LNCaP clone FGC (cell line): ENCODE measurements around the gene ATP11B.

Experiments
- DNase-seq: peaks from one replicate; pipeline ENCODE4 v3.0.0-alpha.2; 2011; ENCODE audit warnings: low read depth
- H3K4me3 ChIP-seq: 2 replicates; pipeline ENCODE4 v1.5.1; 2011; ENCODE audit warnings: mild to moderate bottlenecking, low read depth, low read length, control low read depth
- TF ChIP-seq, protein P1 (sequence below): IDR thresholded peaks from 2 replicates; pipeline ENCODE4 v1.5.1; 2012; ENCODE audit warnings: mild to moderate bottlenecking; ENCODE audit not compliant: control insufficient read depth, insufficient read depth; ENCODE audit errors: extremely low read depth

The ATP11B gene

DNA sequence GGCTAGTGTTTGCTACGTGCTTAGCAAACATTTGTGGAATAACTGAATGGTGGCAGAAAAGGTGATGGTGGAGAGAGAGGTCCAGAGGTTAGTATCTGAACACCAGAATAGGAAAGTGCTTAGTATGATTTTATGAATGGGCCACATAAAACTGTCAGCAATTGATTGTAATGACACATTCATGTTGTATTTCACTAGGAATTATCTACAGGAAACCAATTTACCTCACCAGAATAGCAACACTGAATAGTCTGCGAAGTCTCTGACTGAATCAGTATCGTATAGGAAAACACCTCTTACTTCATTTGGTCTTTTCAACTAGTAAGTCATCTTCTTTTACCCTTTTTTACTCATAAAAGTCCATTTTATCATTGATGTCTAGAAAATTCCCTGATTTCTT lies 8.2 kb upstream of the ATP11B start:
- TF ChIP-seq, protein P1, sequence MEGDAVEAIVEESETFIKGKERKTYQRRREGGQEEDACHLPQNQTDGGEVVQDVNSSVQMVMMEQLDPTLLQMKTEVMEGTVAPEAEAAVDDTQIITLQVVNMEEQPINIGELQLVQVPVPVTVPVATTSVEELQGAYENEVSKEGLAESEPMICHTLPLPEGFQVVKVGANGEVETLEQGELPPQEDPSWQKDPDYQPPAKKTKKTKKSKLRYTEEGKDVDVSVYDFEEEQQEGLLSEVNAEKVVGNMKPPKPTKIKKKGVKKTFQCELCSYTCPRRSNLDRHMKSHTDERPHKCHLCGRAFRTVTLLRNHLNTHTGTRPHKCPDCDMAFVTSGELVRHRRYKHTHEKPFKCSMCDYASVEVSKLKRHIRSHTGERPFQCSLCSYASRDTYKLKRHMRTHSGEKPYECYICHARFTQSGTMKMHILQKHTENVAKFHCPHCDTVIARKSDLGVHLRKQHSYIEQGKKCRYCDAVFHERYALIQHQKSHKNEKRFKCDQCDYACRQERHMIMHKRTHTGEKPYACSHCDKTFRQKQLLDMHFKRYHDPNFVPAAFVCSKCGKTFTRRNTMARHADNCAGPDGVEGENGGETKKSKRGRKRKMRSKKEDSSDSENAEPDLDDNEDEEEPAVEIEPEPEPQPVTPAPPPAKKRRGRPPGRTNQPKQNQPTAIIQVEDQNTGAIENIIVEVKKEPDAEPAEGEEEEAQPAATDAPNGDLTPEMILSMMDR = no peak
- H3K4me3 ChIP-seq = no peak overlapping the region
- no peak for DNase-seq

DNA sequence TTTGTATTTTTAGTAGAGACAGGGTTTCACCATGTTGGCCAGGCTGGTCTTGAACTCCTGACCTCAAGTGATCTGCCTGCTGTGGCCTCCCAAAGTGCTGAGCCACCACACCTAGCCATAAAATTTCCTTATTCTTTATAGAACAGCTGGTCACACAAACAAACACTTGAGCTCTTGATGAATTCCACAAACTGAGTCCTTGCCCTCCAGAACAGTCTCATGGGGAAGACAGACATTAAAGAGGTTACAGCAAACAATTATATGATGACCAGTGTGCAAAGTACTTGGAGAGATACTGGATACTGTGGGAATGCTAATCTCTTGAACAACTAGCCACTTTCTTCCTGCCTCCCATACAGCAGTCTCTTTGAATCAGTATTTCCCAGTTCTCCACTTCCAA lies 7.5 kb upstream of the ATP11B start:
- TF ChIP-seq, protein P1 = no peak
- no peak for DNase-seq
- no peak overlapping the region for H3K4me3 ChIP-seq

- H3K4me3 ChIP-seq = no peak overlapping the region
- no peak for DNase-seq
Observed at GRCh38 chr3:182786564-182787196, 6.6 kb upstream of the ATP11B start.

GRCh38 chr3:182787302-182788036 lies 5.8 kb upstream of the ATP11B start:
- TF ChIP-seq, protein P1 = no peak
- no peak for DNase-seq

More at GRCh38 chr3:182786564-182787196, 6.6 kb upstream of the ATP11B start:
- TF ChIP-seq, protein P1 = no peak

GRCh38 chr3:182789371-182789770 lies 3.9 kb upstream of the ATP11B start:
- DNase-seq = no peak
- H3K4me3 ChIP-seq = no peak overlapping the region
- TF ChIP-seq, protein P1 = no peak

More at GRCh38 chr3:182787302-182788036, 5.8 kb upstream of the ATP11B start:
- H3K4me3 ChIP-seq = no peak overlapping the region

DNA sequence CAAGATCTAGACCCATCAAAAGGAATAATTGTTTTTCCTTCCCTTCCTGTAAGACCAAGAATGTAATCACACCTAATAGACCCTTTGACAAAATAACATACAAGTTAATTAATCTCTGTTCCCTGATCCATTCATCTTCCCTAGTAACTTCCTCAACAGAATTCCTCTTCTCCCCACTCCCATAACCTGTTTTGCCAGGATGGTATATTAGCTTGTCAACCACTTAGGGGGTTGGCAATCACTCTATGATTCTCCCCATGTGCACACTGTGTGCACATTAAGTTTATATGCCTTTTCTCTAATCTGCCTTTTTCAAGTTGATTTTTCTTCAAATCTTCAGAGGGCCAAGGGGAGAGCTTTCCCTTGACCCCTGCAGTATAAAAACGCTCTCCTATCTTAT lies 2.7 kb upstream of the ATP11B start:
- no peak overlapping the region for H3K4me3 ChIP-seq
- TF ChIP-seq, protein P1 = no peak
- DNase-seq = peak; percentile 32
